Aorta (tissue), 5 donors: Measurements from ENCODE around the gene FOXA3. TPM values are rescaled to one million over a fixed set of nuclear protein-coding genes. Genes with fewer than 3 reads are reported as not detected.
A peak's percentile ranks its signal among the peaks of the same experiment; 100 is the strongest.

Experiments used
- ATAC-seq: fragments of 200-7000 bp; cut with Tn5 transposase; one replicate; pipeline ENCODE4 v1.9.1; 2022; ENCODE audit warnings: moderate library complexity; ENCODE audit not compliant: low FRiP score
- DNase-seq, 2 donors: peaks; one replicate each; pipeline ENCODE4 v3.0.0-alpha.2; 2020
- H3K27ac ChIP-seq, 2 donors: one replicate each; pipeline ENCODE4 v1.5.1; 2013; ENCODE audit warnings: low read length in 2 of 2, mild to moderate bottlenecking in 2 of 2, moderate library complexity in 2 of 2, control low read depth in 1 of 2, inconsistent platforms in 1 of 2, low read depth in 1 of 2
- H3K27me3 ChIP-seq, 2 donors: one replicate each; pipeline ENCODE4 v1.6.1; 2013; ENCODE audit warnings: control low read depth in 1 of 2, low read length in 1 of 2, mild to moderate bottlenecking in 1 of 2, moderate library complexity in 1 of 2; ENCODE audit not compliant: insufficient read depth in 2 of 2, control insufficient read depth in 1 of 2
- H3K36me3 ChIP-seq, 2 donors: one replicate each; pipeline ENCODE4 v1.6.1; 2013; ENCODE audit warnings: control low read depth in 1 of 2, low read length in 1 of 2, mild to moderate bottlenecking in 1 of 2; ENCODE audit not compliant: insufficient read depth in 2 of 2, control insufficient read depth in 1 of 2
- H3K4me1 ChIP-seq, 2 donors: one replicate each; pipeline ENCODE4 v1.6.1; 2013; ENCODE audit warnings: low read length in 2 of 2, control low read depth in 1 of 2, mild to moderate bottlenecking in 1 of 2, moderate library complexity in 1 of 2; ENCODE audit not compliant: insufficient read depth in 2 of 2, control insufficient read depth in 1 of 2
- H3K4me3 ChIP-seq, 2 donors: one replicate each; pipeline ENCODE4 v1.5.1; 2013; ENCODE audit warnings: low read length in 2 of 2, control low read depth in 1 of 2, mild to moderate bottlenecking in 1 of 2
- H3K9me3 ChIP-seq: one replicate; pipeline ENCODE4 v1.6.1; 2013; ENCODE audit warnings: mild to moderate bottlenecking, low read length; ENCODE audit not compliant: control insufficient read depth
- WGBS, 2 donors: extraction: QIAGEN DNeasy Blood & Tissue Kit; methylation state at CpG; one replicate each; pipeline ENCODE4 v1.1.7; 2013; 5-methylcytosine and 5-hydroxymethylcytosine counted together
- intact Hi-C, 2 donors: fragments of 100-400 bp; cut with DNase I; formaldehyde crosslinking; loops; one replicate each; pipeline versions ENCODE4 v1.14.2 to v1.15.0; 2022
- polyA plus RNA-seq, 2 donors: library from polyadenylated mRNA; stranded (reverse); fragments of 200-250 nt; gene quantifications; one replicate each; pipeline ENCODE4 v1.2.3, GENCODE V29; 2013
- total RNA-seq, 2 donors: library from RNA; stranded (reverse); fragmentation: NEBNext Ultra II Directional; extraction: Animal tissue kit (Norgen Biotek cat#: 25700); gene quantifications; one replicate each; pipeline ENCODE4 v1.2.1, GENCODE V29; 2021
- donor health status: healthy with polysubstance abuse.
- donor health status: Bipolar disorder and iron deficiency.
- donor health status: DM: no; HTN: no; CAD: no.
- donor health status: DM: no; HTN: no; CAD: no.
- donor health status: DM: yes; HTN: yes; CAD: no.

The FOXA3 gene
- total and polyA plus RNA-seq, 4 donors, result 0.23 to 3.6 TPM; not detected in 2

DNA sequence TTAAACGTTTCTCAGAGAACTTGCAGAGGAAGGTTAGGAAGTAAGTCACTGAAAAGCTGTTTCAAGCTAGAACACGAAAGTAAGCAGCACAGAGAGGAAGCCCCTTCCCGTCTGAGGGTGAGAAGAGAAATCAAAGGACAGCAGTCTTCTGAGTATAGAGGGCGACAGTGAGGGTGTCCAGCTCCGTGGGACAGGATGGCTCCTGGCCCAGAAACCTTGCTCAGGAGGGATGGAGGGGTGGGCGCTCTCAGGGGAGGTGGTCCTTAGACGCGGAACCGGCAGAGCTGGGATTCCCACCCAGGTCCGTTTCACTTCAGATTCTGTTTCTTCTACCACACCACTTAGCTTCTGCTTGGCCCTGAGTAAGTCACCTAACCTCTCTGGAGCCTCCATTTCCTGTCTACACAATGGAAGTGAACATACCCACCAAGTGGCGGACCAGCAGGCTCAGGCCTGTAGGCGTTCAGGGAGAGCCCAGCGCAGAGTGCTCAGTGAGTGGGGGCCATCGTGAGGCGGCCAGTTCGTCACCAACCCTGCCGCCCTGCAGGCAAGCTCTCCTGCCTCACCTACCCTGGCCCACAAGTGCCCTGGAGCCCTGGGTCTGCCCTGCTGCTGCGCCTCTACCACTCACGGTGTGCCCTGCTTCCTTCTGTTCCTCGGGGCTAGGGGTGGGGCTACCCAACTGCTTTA lies 43.6 kb upstream of the FOXA3 start:
- DNase-seq (no peak), ATAC-seq (no peak)
- intact Hi-C loops, result no loop called here
- Histone ChIP-seq H3K9me3 (no peaks in the 10 kb centered on the region), H3K4me1 (no peaks in the 10 kb centered on the region), H3K4me3 (no peak overlapping the region), H3K36me3 (peaks cover 0 to 5% of the 10 kb centered on the region in 2 donors), H3K27me3 (no peaks in the 10 kb centered on the region), H3K27ac (no peak overlapping the region)
- WGBS, 2 donors, result 77% methylated on average over 19 to 20 of the region's 20 CpGs

- H3K27me3 ChIP-seq, result no peaks in the 10 kb centered on the region
- DNase-seq (no peak), ATAC-seq (no peak)
- peaks cover 0 to 7% of the 10 kb centered on the region in 2 donors for H3K36me3 ChIP-seq
- no peaks in the 10 kb centered on the region for H3K4me1 ChIP-seq
- H3K9me3 ChIP-seq, result no peaks in the 10 kb centered on the region
- no peak overlapping the region for H3K4me3 ChIP-seq
- intact Hi-C loops, result no loop called here
- H3K27ac ChIP-seq, result no peak overlapping the region
- WGBS, 2 donors, result 77 to 84% methylated on average over 8 of the region's 8 CpGs
Observed at GRCh38 chr19:45821103-45821521, 43.0 kb upstream of the FOXA3 start.

- Histone ChIP-seq H3K4me1 (no peaks in the 10 kb centered on the region), H3K4me3 (no peak overlapping the region), H3K27me3 (no peaks in the 10 kb centered on the region), H3K27ac (no peak overlapping the region), H3K36me3 (peaks cover 0 to 8% of the 10 kb centered on the region in 2 donors), H3K9me3 (no peaks in the 10 kb centered on the region)
- DNase-seq (peak in 1 of 2 donors; percentile 73), ATAC-seq (no peak)
- 80 to 87% methylated on average over 10 of the region's 10 CpGs for WGBS, 2 donors
- intact Hi-C loops, result no loop called here
Observed at GRCh38 chr19:45821570-45821969, 42.6 kb upstream of the FOXA3 start.

- H3K4me1 ChIP-seq, result no peaks in the 10 kb centered on the region
- WGBS, 2 donors, result 95% methylated on average over 5 of the region's 5 CpGs
- H3K27ac ChIP-seq, result no peak overlapping the region
- no peaks in the 10 kb centered on the region for H3K9me3 ChIP-seq
- intact Hi-C loops, result no loop called here
- peaks cover 0 to 8% of the 10 kb centered on the region in 2 donors for H3K36me3 ChIP-seq
- H3K27me3 ChIP-seq, result no peaks in the 10 kb centered on the region
- ATAC-seq (no peak), DNase-seq (no peak)
- no peak overlapping the region for H3K4me3 ChIP-seq
Observed at GRCh38 chr19:45822716-45823115, 41.4 kb upstream of the FOXA3 start.

GRCh38 chr19:45823182-45823581 lies 40.9 kb upstream of the FOXA3 start:
- Histone ChIP-seq H3K9me3 (no peaks in the 10 kb centered on the region), H3K27me3 (no peaks in the 10 kb centered on the region), H3K27ac (no peak overlapping the region), H3K36me3 (peaks cover 0 to 8% of the 10 kb centered on the region in 2 donors), H3K4me1 (no peaks in the 10 kb centered on the region), H3K4me3 (no peak overlapping the region)
- DNase-seq (no peak), ATAC-seq (no peak)
- intact Hi-C loops, result no loop called here
- WGBS, 2 donors, result 90 to 94% methylated on average over 12 of the region's 12 CpGs

DNA sequence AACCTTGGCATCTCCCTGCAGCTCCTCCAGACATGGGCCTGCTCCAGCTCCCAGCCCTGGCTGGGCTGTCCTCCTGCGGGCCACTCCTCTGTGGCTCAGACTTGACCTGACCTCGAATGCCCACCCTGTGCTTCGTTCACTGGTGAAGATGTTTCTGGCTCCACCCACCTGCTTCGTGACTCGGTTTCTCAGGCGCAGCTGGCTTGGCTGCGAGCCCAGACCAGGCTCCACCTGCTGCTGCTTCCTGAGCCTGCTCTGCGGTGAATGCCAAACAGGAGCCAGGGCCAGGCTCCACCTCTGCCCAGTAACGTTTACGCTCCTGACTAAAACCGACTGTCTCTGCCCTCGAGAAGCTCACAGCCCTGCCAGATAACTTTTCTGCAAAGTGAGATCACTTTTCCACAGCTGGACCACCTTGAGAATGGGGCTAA lies 40.1 kb upstream of the FOXA3 start:
- H3K27ac ChIP-seq, result no peak overlapping the region
- ATAC-seq (no peak), DNase-seq (no peak)
- H3K4me1 ChIP-seq, result no peaks in the 10 kb centered on the region
- WGBS, 2 donors, result 43 to 61% methylated on average over 11 to 12 of the region's 12 CpGs
- H3K9me3 ChIP-seq, result no peaks in the 10 kb centered on the region
- intact Hi-C loops, result no loop called here
- H3K27me3 ChIP-seq, result no peaks in the 10 kb centered on the region
- no peak overlapping the region for H3K4me3 ChIP-seq
- peaks cover 0 to 13% of the 10 kb centered on the region in 2 donors for H3K36me3 ChIP-seq

- H3K27ac ChIP-seq, result no peak overlapping the region
- H3K36me3 ChIP-seq, result peaks cover 0 to 14% of the 10 kb centered on the region in 2 donors
- H3K4me3 ChIP-seq, result no peak overlapping the region
- WGBS, 2 donors, result 85 to 87% methylated on average over 26 of the region's 26 CpGs
- no peaks in the 10 kb centered on the region for H3K9me3 ChIP-seq
- intact Hi-C loops, result no loop called here
- ATAC-seq (no peak), DNase-seq (no peak)
- H3K27me3 ChIP-seq, result no peaks in the 10 kb centered on the region
- H3K4me1 ChIP-seq, result no peaks in the 10 kb centered on the region
Observed at GRCh38 chr19:45824531-45825262, 39.4 kb upstream of the FOXA3 start.

DNA sequence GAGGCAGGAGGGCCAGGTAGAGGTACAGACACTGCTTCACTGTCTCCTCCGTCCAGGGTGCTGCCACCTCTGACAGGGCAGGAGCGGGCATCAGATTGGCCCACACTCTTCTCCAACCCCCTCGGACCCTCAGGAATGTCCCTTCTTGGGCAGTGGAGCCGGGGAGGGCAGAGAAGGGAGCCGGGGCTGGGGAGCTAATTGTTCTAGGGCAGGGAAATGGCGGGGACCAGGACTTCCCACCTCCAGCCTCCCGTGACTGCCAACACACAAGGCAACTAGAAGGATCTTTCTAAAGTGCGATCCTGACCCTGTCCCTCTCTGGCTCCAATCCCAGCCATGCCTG lies 38.9 kb upstream of the FOXA3 start:
- intact Hi-C loops, result no loop called here
- 91 to 94% methylated on average over 7 to 8 of the region's 8 CpGs for WGBS, 2 donors
- Histone ChIP-seq H3K9me3 (no peaks in the 10 kb centered on the region), H3K4me1 (no peaks in the 10 kb centered on the region), H3K4me3 (no peak overlapping the region), H3K36me3 (peaks cover 0 to 14% of the 10 kb centered on the region in 2 donors), H3K27ac (no peak overlapping the region), H3K27me3 (no peaks in the 10 kb centered on the region)
- ATAC-seq, result no peak
- no peak for DNase-seq
